ENCODE results near the gene PSMD5.
A peak's percentile ranks its signal among the peaks of the same experiment; 100 is the strongest.

The PSMD5 gene

DNA sequence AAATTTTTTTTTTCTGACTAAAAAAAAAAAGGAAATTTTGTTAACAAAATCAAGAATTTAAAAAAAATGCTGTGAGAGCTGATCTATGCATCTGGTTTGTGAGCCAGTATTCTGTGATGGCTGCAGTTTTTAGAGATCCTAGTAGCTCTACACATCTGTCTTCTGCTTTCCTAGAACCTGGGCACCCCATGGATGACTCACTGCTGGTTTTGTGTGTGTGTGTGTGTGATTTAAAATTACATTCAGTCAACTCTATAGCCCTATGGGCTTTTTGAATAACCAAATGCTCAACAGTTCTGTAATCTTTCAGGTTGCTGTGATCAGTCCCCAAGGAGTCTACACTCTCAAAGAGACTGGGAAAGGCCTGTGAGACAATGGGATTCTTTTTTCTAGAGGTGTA lies 2.5 kb upstream of the PSMD5 start:
- Histone ChIP-seq H3K36me3 (ENCODE audit: control insufficient read depth, insufficient read depth, low read length) (no peaks in the 10 kb centered on the region), H3K27ac (ENCODE audit: insufficient read depth, low read length, poor library complexity, severe bottlenecking) (peak overlapping the region; percentile 72), H3K4me1 (ENCODE audit: control insufficient read depth, insufficient read depth, low read length, poor library complexity, severe bottlenecking) (peaks cover 34% of the 10 kb centered on the region), H3K9me3 (ENCODE audit: control insufficient read depth, low read length) (no peaks in the 10 kb centered on the region), H3K27me3 (replicated peaks; ENCODE audit: control insufficient read depth, insufficient read depth, low read length, poor library complexity, severe bottlenecking) (no peaks in the 10 kb centered on the region), H3K4me3 (ENCODE audit: insufficient read depth, low read depth, low read length, poor library complexity, severe bottlenecking) (no peak overlapping the region)
- no peak for DNase-seq

DNA sequence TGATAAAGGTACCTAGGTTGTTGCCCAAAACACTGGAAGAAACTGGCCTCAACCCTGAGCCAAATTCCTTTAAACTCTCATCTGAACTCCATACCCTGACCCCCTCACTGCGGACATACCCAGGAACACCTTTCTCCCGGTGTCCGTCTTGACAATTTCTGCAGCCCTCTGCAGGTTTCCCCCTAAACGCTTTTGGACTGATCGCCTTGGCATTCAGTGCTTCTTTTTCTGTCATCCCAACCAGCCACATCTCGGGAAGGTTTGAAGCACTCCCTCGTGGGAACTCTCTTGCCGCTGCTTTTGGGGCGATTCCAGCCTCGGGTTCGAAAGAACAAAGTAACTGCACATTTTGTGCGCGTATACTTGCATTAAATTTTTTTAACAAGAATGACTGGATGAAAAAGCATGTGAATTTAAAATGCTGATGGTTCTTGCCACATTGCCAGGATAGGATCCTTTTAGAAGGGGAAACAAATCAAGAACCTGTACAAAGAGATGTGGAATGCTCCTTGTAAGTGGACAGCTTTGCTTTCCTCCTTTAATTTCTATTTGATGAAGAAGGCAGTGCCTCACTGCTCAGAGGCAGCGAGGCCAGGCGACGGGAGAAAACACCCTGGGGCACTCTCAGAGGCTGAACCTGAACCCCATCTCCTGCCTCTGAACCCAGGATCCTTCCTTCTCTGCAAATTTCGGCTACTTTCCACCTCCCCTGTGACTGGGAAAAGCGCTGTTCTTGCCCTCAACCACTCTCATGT lies 615 bp downstream of the PSMD5 start:
- Histone ChIP-seq H3K4me1 (ENCODE audit: control insufficient read depth, insufficient read depth, low read length, poor library complexity, severe bottlenecking) (peaks cover 30% of the 10 kb centered on the region), H3K4me3 (ENCODE audit: insufficient read depth, low read depth, low read length, poor library complexity, severe bottlenecking) (peak overlapping the region; percentile 70), H3K36me3 (ENCODE audit: control insufficient read depth, insufficient read depth, low read length) (peaks cover 11% of the 10 kb centered on the region), H3K27me3 (replicated peaks; ENCODE audit: control insufficient read depth, insufficient read depth, low read length, poor library complexity, severe bottlenecking) (no peaks in the 10 kb centered on the region), H3K27ac (ENCODE audit: insufficient read depth, low read length, poor library complexity, severe bottlenecking) (peak overlapping the region; percentile 97), H3K9me3 (ENCODE audit: control insufficient read depth, low read length) (no peaks in the 10 kb centered on the region)
- no peak for DNase-seq

- Histone ChIP-seq H3K9me3 (ENCODE audit: control insufficient read depth, low read length) (no peaks in the 10 kb centered on the region), H3K27me3 (replicated peaks; ENCODE audit: control insufficient read depth, insufficient read depth, low read length, poor library complexity, severe bottlenecking) (no peaks in the 10 kb centered on the region), H3K36me3 (ENCODE audit: control insufficient read depth, insufficient read depth, low read length) (peaks cover 15% of the 10 kb centered on the region), H3K4me1 (ENCODE audit: control insufficient read depth, insufficient read depth, low read length, poor library complexity, severe bottlenecking) (peaks cover 6% of the 10 kb centered on the region), H3K4me3 (ENCODE audit: insufficient read depth, low read depth, low read length, poor library complexity, severe bottlenecking) (no peak overlapping the region), H3K27ac (ENCODE audit: insufficient read depth, low read length, poor library complexity, severe bottlenecking) (no peak overlapping the region)
- no peak for DNase-seq
These were observed 3.6 kb downstream of the PSMD5 start for GRCh38 chr9:120839146-120839545.

- no peaks in the 10 kb centered on the region for H3K4me1 ChIP-seq (ENCODE audit: control insufficient read depth, insufficient read depth, low read length, poor library complexity, severe bottlenecking)
- H3K27ac ChIP-seq (ENCODE audit: insufficient read depth, low read length, poor library complexity, severe bottlenecking): no peak overlapping the region
- DNase-seq: no peak
- H3K4me3 ChIP-seq (ENCODE audit: insufficient read depth, low read depth, low read length, poor library complexity, severe bottlenecking): no peak overlapping the region
- no peaks in the 10 kb centered on the region for H3K27me3 ChIP-seq (replicated peaks; ENCODE audit: control insufficient read depth, insufficient read depth, low read length, poor library complexity, severe bottlenecking)
- peaks cover 19% of the 10 kb centered on the region for H3K36me3 ChIP-seq (ENCODE audit: control insufficient read depth, insufficient read depth, low read length)
- no peaks in the 10 kb centered on the region for H3K9me3 ChIP-seq (ENCODE audit: control insufficient read depth, low read length)
These were observed 4.8 kb downstream of the PSMD5 start for GRCh38 chr9:120837921-120838320.

DNA sequence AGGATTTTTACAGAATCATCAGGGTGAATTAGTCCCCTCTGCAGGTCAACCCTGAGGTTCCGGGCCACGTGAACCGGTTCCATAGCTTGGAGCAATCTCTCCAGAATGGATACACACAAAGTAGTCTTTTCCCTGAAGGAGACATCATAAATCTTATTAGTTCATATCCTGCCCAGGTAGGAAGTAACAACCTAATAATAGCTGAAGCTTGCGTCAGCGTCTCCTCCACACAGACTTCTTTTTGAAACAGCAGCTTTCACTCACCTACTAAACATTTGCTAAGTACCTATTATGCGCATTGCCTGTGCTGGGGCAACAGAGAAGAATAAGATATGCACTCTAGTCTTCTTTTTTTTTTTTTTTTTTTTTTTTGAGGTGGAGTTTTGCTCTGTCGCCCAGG lies 9.4 kb downstream of the PSMD5 start:
- no peak overlapping the region for H3K27ac ChIP-seq (ENCODE audit: insufficient read depth, low read length, poor library complexity, severe bottlenecking)
- no peaks in the 10 kb centered on the region for H3K9me3 ChIP-seq (ENCODE audit: control insufficient read depth, low read length)
- H3K4me3 ChIP-seq (ENCODE audit: insufficient read depth, low read depth, low read length, poor library complexity, severe bottlenecking): no peak overlapping the region
- no peak for DNase-seq
- H3K36me3 ChIP-seq (ENCODE audit: control insufficient read depth, insufficient read depth, low read length): peaks cover 38% of the 10 kb centered on the region
- H3K27me3 ChIP-seq (replicated peaks; ENCODE audit: control insufficient read depth, insufficient read depth, low read length, poor library complexity, severe bottlenecking): no peaks in the 10 kb centered on the region
- no peaks in the 10 kb centered on the region for H3K4me1 ChIP-seq (ENCODE audit: control insufficient read depth, insufficient read depth, low read length, poor library complexity, severe bottlenecking)

DNA sequence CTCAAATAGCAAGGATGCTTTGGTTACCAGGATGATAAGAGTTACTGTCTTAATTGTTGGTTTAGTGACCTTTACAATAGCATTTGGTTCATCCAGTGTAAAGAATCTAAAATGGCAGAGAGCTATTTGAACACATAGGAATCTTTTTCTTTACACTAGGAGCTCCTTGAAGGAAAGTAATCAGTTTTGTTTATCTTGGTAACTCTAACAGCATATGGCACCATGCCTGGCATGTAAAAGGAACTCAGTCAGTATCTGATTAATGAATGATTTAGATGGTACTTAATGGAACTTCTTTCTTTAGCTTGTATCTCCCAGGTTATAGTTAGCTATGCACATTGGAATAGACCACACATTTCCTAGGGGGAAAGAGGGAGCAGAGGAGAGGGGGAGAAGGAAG lies 9.9 kb downstream of the PSMD5 start:
- peaks cover 33% of the 10 kb centered on the region for H3K36me3 ChIP-seq (ENCODE audit: control insufficient read depth, insufficient read depth, low read length)
- no peaks in the 10 kb centered on the region for H3K27me3 ChIP-seq (replicated peaks; ENCODE audit: control insufficient read depth, insufficient read depth, low read length, poor library complexity, severe bottlenecking)
- no peaks in the 10 kb centered on the region for H3K4me1 ChIP-seq (ENCODE audit: control insufficient read depth, insufficient read depth, low read length, poor library complexity, severe bottlenecking)
- no peak for DNase-seq
- no peak overlapping the region for H3K4me3 ChIP-seq (ENCODE audit: insufficient read depth, low read depth, low read length, poor library complexity, severe bottlenecking)
- no peaks in the 10 kb centered on the region for H3K9me3 ChIP-seq (ENCODE audit: control insufficient read depth, low read length)
- H3K27ac ChIP-seq (ENCODE audit: insufficient read depth, low read length, poor library complexity, severe bottlenecking): no peak overlapping the region

GRCh38 chr9:120830865-120831264 lies 11.9 kb downstream of the PSMD5 start:
- peaks cover 33% of the 10 kb centered on the region for H3K36me3 ChIP-seq (ENCODE audit: control insufficient read depth, insufficient read depth, low read length)
- no peak overlapping the region for H3K4me3 ChIP-seq (ENCODE audit: insufficient read depth, low read depth, low read length, poor library complexity, severe bottlenecking)
- no peak for DNase-seq

GRCh38 chr9:120830151-120830550 lies 12.6 kb downstream of the PSMD5 start:
- no peaks in the 10 kb centered on the region for H3K27me3 ChIP-seq (replicated peaks; ENCODE audit: control insufficient read depth, insufficient read depth, low read length, poor library complexity, severe bottlenecking)
- H3K36me3 ChIP-seq (ENCODE audit: control insufficient read depth, insufficient read depth, low read length): peaks cover 33% of the 10 kb centered on the region

More at GRCh38 chr9:120830865-120831264, 11.9 kb downstream of the PSMD5 start:
- H3K27ac ChIP-seq (ENCODE audit: insufficient read depth, low read length, poor library complexity, severe bottlenecking): no peak overlapping the region
- H3K9me3 ChIP-seq (ENCODE audit: control insufficient read depth, low read length): no peaks in the 10 kb centered on the region
- H3K27me3 ChIP-seq (replicated peaks; ENCODE audit: control insufficient read depth, insufficient read depth, low read length, poor library complexity, severe bottlenecking): no peaks in the 10 kb centered on the region
- H3K4me1 ChIP-seq (ENCODE audit: control insufficient read depth, insufficient read depth, low read length, poor library complexity, severe bottlenecking): no peaks in the 10 kb centered on the region

GRCh38 chr9:120829650-120830049 lies 13.1 kb downstream of the PSMD5 start:
- Histone ChIP-seq H3K4me1 (ENCODE audit: control insufficient read depth, insufficient read depth, low read length, poor library complexity, severe bottlenecking) (no peaks in the 10 kb centered on the region), H3K27ac (ENCODE audit: insufficient read depth, low read length, poor library complexity, severe bottlenecking) (no peak overlapping the region), H3K27me3 (replicated peaks; ENCODE audit: control insufficient read depth, insufficient read depth, low read length, poor library complexity, severe bottlenecking) (no peaks in the 10 kb centered on the region), H3K36me3 (ENCODE audit: control insufficient read depth, insufficient read depth, low read length) (peaks cover 38% of the 10 kb centered on the region), H3K9me3 (ENCODE audit: control insufficient read depth, low read length) (no peaks in the 10 kb centered on the region), H3K4me3 (ENCODE audit: insufficient read depth, low read depth, low read length, poor library complexity, severe bottlenecking) (no peak overlapping the region)
- DNase-seq: no peak

More at GRCh38 chr9:120830151-120830550, 12.6 kb downstream of the PSMD5 start:
- no peak overlapping the region for H3K27ac ChIP-seq (ENCODE audit: insufficient read depth, low read length, poor library complexity, severe bottlenecking)
- H3K4me3 ChIP-seq (ENCODE audit: insufficient read depth, low read depth, low read length, poor library complexity, severe bottlenecking): no peak overlapping the region
- no peaks in the 10 kb centered on the region for H3K4me1 ChIP-seq (ENCODE audit: control insufficient read depth, insufficient read depth, low read length, poor library complexity, severe bottlenecking)
- DNase-seq: no peak
- no peaks in the 10 kb centered on the region for H3K9me3 ChIP-seq (ENCODE audit: control insufficient read depth, low read length)

- H3K27me3 ChIP-seq (replicated peaks; ENCODE audit: control insufficient read depth, insufficient read depth, low read length, poor library complexity, severe bottlenecking): no peaks in the 10 kb centered on the region
- peaks cover 35% of the 10 kb centered on the region for H3K36me3 ChIP-seq (ENCODE audit: control insufficient read depth, insufficient read depth, low read length)
These were observed 22.6 kb downstream of the PSMD5 start for GRCh38 chr9:120820095-120820494.

More at GRCh38 chr9:120820095-120820494, 22.6 kb downstream of the PSMD5 start:
- DNase-seq: no peak
- Histone ChIP-seq H3K9me3 (ENCODE audit: control insufficient read depth, low read length) (no peaks in the 10 kb centered on the region), H3K4me1 (ENCODE audit: control insufficient read depth, insufficient read depth, low read length, poor library complexity, severe bottlenecking) (no peaks in the 10 kb centered on the region), H3K4me3 (ENCODE audit: insufficient read depth, low read depth, low read length, poor library complexity, severe bottlenecking) (no peak overlapping the region), H3K27ac (ENCODE audit: insufficient read depth, low read length, poor library complexity, severe bottlenecking) (no peak overlapping the region)
